ENCODE measurements around the gene APCDD1L.
"Not testable (repeated sequence)": the region's sequence is repeated elsewhere in the genome, so short reads cannot be mapped to it uniquely, and the experiment has no call there.

The APCDD1L gene

DNA sequence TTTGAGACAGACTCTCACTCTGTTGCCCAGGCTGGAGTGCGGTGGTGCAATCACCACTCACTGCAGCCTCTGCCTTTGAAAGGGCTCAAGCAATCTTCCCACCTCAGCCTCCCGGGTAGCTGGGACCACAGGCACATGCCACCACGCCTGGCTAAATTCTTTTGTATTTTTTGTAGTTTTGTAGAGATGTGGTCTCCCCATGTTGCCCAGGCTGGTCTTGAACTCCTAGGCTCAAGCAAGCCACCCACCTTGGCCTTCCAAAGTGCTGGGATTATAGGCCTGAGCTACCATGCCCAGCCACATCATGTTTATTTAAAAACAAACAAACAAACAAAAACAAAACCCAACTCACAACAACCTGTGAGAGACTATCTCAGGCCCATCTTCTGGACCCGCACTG is 29.7 kb upstream of the APCDD1L start:
- no peak for FAIRE-seq

DNA sequence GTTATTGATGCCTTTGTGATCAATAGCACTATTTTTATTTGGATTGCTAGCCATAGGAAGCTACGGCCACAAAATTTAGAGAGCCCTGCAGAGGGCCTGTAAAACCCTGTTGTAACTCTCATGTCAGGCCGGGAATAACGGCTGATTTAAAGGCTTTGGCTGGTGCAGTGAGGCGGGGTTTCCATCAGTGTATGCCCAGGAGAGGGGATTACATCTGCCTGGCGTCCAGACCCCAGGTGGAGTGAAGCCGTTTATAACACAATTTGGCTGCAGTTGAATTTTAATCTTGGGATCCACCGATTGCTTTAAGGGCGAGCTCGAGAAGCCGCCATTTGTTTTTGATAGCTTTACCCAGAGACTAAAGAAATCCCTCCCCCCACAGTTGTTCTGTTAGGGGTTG is 29.1 kb upstream of the APCDD1L start:
- FAIRE-seq = no peak

DNA sequence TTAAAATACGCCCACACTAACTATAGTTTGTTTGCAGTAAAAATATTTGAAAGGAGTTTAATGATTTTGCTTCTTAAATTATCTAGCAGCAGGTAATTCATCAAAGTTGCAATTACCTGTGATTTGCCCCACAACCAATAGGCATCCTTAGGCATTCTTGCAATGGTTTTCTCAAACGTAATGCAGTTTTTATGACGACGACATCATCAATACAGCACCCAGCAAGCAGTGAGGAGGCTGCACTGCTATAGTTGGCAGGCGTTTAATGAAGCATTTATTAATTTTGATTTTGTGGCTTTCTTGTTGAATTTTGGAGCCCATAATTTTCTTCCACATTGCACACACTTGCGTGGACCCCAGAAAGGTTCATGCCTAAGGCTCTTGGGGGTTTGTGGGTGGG is 28.1 kb upstream of the APCDD1L start:
- FAIRE-seq = no peak

DNA sequence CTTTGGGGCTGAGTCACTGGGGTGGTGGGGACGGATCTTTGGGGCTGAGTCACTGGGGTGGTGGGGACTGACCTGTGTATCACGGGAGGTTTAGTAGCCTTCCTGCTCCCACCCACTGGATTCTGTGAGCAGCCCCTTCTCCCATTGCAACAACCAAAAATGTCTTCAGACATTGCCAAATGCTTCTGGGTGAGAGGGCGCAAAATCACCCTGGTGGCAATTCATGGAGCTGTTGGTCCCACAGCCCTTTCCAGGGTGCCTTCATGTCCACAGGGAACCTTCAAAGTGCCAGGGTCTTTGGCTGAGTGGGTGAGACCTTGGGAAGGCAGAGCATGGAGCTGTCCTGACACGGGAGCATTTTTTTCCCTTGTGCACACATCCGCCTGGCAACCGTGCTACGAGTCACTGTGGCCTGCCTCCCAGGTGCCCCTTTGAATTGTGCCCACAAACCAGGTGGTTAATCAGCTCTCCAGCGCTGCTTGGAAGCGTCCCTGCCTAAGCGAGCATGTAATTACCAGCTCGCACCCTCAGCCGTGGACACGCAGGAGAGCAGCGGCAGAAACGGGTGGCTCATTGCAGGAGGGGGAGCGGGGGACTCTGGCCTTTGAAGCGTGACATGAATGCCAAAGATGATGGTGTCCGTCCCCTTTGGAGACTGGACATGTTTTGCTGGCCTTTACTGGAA is 27.4 kb upstream of the APCDD1L start:
- no peak for FAIRE-seq

DNA sequence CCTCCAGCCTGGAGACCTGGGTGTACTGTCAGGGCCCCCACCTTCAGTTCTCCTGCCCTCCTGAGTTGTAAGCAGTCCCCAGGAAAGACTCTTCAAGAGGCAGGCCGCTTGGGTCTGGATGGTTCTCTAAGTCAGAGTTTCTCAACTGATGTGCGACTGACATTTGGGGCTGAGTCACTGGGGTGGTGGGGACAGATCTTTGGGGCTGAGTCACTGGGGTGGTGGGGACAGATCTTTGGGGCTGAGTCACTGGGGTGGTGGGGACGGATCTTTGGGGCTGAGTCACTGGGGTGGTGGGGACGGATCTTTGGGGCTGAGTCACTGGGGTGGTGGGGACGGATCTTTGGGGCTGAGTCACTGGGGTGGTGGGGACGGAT is 26.8 kb upstream of the APCDD1L start:
- not testable (repeated sequence) for FAIRE-seq

DNA sequence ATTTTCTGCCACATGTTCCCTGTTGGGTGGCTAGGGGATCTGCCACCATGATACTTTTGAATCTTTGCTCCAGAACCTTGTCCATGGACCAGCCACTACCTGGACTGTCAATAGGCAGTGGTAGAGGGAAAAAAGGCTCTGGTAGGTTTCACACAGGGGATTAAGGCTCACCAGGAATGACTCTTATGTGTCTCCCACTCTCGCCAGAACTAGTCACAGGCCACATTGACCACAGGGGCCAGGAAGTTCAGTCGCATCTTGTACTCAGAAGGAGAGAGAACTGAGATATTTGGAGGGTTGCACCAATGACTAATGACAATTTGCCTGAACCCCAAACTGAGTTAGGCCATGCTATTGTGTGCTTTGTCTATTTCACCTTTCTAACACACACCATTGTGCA is 23.6 kb upstream of the APCDD1L start:
- no peak for FAIRE-seq

DNA sequence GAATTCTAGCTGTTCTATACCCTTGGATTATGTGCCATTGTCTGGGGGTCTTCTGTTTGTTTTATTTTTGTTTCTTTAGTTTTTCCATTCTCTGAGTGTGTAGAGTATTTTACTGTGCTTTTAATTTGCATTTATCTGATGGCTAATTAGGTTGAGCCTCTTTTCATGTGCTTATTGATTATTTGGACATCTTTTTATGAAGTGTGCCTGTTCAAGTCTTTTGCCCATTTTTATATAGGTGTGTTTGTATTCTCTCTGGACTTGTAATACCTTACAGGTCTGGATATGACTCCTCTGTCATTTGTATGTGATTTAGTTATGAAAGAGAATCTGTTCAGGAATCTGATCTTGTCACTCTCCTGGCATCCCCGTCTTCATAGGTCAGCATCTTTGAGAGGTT is 22.6 kb upstream of the APCDD1L start:
- no peak for FAIRE-seq

DNA sequence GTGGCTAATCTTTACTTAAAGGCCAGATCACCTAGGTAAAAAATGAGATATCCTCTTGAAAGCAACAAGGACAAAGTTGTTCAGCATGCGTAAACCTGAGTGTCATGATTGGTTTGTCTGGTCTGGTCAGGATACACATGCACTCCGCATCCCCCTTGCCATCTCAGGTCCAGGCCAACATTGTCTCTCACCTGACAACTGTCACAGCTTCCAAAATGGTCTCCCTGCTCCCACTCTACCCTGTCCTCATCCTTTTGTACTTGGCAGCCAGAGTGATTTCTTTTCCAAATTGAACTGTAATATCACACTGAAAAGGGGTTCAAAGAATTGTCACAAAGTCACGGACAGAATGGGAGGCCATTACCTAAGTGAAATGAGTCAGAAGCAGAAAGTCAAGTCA is 21.1 kb upstream of the APCDD1L start:
- FAIRE-seq = no peak

DNA sequence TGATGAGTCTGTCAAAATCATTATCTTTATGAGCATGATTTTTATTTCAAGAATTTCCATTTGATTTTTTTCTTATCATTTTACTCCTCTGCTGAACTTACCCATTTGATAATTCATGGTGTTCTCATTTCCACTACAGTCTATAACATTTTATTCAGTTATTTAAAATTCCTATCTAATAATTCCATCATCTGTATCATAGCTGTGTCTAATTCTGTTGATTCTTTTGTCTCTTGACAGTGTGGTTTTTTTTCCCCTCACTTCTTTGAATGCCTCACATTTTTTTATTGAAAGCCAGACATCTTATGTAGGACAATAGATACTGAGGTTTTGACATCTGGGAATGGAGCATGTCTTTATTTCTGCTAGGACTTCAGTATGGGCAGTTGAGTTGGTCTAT is 16.5 kb upstream of the APCDD1L start:
- no peak for FAIRE-seq

DNA sequence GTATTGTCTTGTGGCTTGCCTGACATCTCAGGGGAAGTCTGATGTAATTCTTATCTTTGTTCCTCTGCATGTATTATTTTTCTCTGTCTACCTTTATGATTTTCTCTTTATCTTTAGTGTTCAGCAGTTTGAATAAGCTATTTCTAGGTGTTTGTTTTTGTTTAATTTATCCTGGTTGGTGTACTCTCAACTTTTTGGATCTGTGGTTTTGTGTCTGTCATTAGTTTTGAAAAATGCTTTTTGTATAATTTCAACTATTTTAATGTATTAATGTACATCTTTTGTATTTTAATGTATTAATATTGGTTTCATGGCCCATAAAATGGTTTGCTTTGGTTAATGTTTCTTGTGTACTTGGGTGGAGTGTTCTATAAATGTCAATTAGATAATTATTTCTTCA is 15.9 kb upstream of the APCDD1L start:
- no peak for FAIRE-seq

DNA sequence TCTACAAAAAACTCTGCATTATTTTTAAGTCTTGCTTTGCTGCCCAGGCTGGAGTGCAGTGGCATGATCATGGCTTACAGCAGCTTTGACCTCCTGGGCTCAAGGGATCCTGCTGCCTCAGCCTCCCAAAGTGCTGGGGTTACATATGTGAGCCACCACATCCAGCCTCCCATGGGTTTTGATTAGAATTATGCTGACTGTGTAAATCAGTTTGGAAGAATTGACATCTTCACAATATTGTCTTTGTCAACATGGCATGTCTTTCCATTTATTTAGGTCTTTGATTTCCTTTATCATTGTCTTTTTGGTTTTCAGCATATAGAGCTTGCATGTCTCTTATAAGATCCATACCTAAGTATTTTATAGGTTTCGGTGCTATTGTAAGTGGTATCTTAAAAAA is 13.2 kb upstream of the APCDD1L start:
- FAIRE-seq = no peak

DNA sequence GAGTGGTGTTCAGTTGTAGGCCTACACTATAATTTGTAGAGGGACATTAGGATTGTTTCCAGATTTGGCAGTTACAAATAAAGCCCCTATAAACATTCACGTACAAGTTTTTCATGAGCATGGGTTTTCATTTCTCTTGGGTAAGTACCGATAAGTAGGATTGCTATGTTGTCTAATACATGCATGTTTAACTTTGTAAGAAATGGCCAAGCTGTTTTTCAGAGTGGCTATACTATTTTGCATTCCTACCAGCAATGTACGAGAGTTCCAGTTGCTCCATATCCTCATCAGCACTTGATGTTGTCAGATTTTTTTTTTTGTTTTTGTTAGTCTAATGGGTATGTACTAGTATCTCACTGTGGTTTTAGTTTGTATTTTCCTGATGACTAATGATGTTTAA is 11.2 kb upstream of the APCDD1L start:
- no peak for FAIRE-seq

DNA sequence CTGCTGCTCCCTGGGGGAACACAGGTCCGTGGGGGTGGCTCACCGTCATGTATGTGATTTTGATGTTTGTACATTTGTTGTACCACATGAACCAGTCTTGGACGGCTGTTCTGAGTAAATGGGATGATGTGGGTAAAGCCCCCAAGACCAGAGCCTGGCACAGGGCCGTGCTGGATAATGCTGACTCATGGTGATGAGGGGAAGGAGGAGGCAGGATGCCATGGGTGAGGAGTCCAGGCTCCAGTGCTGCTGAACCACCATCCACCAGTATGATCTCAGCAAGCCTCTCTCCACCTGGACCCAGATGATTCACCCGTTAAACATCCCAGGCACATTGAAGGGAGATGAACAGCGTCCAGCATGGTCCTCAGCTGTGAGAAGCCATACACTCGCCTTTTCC is 9.6 kb upstream of the APCDD1L start:
- FAIRE-seq = no peak

DNA sequence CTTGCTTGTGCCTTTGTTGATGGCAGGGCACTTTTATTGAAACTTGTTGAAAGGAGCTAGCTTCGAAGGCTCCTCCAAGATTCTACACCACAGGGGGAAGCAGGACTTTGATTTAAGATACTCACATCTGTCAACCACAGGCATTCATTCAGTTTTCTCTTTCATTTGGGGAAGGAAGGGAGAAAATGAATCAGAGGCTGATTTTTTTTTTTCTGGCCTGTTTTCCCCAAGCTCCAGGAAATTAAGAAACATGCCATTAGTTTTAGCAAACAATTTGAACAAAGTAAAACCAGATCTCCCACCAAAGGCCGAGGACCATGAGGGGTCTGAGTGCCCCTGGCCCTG is 8.7 kb upstream of the APCDD1L start:
- no peak for FAIRE-seq

DNA sequence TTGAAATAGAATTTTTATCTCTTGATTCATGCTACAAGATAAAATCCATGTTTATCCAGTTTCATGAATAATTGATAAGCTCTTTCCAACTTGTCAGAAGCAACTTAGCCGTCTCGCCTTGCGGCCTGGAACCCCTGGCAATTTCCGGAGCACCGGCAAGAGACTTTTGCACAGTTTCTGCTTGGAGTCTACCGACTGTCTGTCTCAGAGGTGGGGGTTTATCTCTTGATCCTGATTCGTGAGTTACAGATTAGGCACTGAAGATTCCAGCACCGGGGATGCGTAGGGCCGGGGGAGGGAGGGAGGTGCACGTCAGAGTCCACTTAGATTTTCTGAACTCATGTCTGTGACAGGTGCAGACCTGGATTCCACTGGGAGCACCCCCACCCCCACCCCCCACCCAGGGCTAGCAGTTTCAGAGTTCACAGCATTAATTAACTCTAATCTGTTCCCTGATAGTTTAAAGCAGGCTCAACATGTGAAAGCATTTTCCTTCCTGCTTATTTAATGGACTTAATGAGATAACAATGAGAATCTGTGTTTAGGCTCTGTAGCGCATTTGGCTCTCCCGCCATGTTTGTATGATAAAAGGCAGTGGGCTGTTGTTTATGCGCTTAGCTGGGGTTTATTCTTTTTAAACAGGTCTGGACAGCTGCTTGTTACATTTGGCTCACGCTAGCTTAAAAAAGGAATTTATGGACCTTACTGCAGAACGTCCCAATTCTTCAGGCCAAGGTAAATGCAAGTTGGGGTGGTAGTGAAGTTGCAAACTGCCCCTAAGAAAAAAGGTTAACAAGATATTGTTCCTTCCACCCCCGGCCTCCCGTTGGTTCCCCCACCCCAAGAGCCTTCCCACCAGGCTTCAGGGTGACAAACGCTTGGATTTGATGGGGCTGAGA is 8.1 kb upstream of the APCDD1L start:
- no peak for FAIRE-seq

DNA sequence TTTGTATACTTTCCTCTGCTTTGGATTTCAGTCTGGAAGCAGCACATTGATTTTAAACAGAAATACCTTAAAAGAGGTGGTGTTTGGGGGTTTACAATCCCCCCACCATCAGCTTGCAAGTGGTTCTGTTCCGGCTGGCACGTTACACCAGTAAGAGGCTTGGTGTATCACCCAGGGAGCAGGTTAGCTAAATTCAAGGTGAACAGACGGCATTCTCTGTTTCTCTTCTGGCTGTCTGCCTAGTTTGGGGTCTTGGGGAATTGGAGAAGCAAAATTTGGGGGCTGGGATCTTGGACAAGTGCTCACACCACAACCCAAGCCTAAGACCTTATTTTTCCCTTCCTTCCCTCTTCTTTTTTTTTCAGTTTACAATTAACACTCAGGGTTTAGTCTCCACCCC is 7.5 kb upstream of the APCDD1L start:
- no peak for FAIRE-seq

DNA sequence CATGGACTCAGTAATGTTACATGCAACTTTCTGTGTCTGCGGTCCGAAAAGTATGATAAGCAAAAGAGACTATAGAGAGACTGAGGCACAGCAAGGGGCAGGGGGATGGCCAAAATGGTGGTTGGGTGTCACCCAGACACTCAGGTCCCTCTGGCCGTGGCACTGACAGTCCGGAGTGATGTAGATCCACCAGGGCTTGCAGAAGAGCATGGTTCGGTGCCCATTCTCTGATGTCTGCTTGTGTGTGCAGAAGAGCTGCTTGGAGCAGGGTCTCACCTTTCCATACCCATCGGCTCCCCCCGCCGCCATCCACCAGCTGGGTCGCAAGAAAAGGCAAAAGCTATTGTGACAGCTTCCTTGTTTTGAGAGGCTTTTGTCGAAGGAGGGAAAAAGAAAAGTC is 6.6 kb upstream of the APCDD1L start:
- no peak for FAIRE-seq

DNA sequence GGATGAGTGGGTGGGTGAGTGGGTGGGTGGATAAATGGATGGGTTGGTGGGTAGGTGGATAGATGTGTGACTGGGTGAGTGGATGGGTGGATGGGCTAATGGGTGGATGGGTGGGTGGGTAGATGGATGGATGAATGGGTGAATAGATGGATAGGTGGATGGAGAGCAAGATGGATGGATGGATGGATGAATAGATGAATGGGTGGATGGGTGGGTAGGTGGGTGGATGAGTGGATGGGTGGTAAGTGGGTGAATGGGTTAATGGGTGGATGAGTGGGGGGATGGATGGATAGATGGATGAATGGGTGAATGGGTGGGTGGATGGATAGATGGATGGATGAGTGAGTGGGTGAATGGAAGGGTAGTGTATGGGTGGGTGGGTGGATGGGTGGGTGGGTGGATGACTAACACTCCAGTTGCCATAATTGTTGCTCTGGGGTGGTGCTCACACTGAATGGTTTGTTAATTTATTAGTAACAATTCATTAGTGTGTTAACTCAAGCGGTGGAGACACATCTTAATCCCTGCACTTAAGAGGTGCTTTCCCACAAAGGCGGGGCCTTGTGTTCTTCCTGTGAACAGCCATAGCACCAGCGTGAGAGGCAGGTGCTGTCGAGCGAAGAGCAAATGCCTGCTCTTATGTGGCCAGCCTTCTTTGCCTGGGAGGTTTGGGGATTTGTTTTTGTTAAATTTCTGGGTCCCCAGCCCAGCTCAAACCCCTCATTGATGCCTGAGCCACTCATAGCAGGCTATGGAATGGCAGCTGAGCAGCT is 4.9 kb upstream of the APCDD1L start:
- FAIRE-seq = no peak

DNA sequence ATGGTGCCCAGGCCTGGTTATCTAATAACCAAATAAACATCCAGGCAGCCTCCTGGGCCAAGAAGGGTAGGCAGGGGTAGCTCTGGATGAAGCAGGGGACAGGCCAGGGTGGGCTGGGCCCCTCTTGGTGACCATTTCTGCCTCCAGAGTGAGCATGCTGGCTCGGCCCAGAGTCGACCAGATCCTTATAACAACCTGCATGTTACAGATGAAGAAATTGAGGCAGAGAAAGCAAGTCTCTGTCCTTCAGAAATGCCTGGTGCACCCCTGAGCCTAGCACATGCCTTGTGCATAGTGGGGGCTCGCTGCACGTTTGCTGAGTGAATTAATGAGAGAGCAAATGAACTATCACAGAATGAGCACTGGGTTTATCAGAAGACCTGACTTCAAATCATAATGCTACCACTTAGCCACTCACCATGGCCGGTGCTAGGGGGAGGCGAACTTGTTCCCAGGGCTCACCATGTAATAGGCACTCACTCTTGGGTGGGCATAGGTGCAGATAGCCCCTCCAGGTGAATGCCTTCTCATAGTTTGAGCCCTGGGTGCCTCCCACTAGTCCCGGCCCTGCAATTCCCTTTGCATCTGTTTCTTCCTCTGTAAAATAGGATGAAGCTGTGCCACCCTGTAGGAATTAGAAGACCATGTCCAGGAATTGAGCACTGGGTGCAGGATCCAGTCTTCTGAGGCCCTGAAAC is 3.8 kb upstream of the APCDD1L start:
- FAIRE-seq = no peak

DNA sequence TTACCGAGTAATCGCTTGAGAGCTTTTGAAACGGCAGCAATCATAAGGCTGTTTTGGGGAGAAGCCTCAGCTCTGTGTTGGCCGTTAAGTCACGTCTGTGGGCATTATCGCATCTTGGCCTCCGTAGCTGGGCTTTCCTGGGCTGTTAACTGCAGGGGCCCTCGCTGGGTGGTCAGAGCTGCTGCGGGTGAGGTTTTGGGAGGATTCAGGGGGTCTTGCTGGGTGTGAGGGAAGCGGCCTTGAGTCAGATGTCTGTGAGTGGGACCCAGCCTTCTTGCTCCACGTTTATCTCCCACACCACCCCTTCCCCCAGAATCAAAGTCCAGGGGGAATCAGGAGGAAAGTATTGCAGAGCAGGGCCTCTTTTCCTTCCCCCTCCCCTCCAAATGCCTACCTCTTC is 3.2 kb upstream of the APCDD1L start:
- FAIRE-seq = no peak

DNA sequence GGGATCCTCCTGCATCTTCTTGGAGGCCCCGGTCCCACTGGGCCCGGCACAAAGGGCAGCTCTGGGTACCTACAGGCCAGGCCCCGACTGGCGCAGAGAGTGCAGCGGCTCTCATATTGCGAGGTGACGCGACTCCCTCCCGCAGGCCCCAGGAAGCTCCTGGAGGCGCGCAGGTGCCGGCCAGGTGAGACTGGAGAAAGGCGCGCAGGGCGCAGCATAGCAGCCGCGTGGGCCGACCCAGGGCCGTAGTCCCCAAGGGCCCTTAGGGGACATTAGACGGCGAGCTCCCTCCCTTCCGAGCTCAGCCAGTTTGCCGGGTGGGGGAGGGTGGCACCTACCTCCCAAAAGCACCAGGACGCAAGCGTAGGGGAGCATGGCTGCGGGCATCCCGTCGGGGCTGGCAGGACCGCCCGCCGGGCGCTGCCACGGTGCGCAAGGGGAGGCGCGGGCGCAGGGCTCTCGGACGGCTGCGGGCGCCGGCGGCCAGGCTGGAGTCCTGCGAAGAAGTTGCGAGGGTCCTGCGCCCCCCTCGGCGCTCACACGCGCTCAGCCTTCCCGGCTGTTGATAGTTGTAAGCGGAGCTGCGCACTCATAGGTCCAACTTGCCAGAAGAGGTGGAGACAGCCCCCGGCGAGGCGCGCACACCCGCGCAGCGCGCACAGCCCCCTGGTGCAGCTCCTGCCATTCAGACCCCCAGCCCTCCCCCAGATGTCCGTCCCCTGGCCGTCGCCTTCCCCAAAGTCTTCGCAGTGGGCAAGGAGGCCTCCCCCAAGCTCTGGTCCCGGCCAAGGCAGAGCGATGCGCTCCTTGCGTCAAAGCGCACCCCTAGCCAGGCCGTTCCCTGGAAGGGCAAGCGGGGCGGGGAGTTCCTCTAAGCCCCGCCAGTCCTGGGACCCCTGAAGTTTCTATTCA is 622 bp downstream of the APCDD1L start:
- FAIRE-seq = no peak

DNA sequence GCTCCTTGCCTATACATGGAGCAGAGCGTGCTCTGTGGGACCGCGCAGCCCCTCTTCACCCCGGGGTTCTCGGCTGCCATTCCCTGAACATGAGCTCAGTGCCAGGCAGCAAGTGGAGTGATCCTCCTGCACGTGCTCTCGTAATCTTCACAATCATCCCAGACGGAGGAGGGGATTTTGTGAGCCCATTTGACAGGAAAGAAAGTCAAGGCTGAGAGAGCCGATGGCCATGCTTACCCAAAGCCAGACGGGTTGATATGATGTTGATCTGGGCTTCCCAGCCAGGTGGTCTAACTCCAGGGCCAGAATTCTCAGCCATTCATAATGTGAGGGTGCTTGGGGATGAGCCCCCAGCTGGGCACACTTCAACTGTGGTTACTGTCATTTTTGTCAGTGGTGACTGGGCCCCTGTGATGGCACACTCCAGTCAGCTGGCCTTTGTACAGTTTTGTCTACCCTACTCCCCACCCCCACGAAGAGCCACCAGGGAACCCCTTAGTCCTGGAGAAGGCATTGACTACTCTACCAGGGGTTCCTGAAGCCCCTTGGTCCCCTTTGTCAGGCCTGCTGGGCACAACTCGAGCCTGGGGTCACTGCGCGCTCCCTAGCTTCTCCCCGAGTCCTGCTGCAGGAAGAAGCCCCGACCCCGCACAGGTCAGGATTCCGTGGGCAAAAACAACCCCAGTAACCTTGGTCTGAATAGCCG is 1.5 kb downstream of the APCDD1L start:
- FAIRE-seq = no peak

Measured in A204.1 (cell line).